ENCODE results near the gene ALDH1A3.

GRCh38 chr15:100899601-100900000, 20.0 kb downstream of the ALDH1A3 start:
- TF ChIP-seq, protein P1, sequence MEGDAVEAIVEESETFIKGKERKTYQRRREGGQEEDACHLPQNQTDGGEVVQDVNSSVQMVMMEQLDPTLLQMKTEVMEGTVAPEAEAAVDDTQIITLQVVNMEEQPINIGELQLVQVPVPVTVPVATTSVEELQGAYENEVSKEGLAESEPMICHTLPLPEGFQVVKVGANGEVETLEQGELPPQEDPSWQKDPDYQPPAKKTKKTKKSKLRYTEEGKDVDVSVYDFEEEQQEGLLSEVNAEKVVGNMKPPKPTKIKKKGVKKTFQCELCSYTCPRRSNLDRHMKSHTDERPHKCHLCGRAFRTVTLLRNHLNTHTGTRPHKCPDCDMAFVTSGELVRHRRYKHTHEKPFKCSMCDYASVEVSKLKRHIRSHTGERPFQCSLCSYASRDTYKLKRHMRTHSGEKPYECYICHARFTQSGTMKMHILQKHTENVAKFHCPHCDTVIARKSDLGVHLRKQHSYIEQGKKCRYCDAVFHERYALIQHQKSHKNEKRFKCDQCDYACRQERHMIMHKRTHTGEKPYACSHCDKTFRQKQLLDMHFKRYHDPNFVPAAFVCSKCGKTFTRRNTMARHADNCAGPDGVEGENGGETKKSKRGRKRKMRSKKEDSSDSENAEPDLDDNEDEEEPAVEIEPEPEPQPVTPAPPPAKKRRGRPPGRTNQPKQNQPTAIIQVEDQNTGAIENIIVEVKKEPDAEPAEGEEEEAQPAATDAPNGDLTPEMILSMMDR (IDR thresholded peaks at IDR 0.05; ENCODE audit: low read depth, low read length) = no peak
- TF ChIP-seq POLR2A (IDR thresholded peaks at IDR 0.05; ENCODE audit: extremely low read depth, insufficient read length) = no peak
